HEK293T (cell line): ENCODE results near the gene UTP14A.

Source experiments
- LEF1 ChIP-seq: fragments of 450-650 bp; IDR thresholded peaks from 2 replicates; pipeline ENCODE4 v1.6.1; 2017; ENCODE audit warnings: mild to moderate bottlenecking, borderline replicate concordance
- NFRKB ChIP-seq: fragments of 450-650 bp; IDR thresholded peaks from 2 replicates; pipeline ENCODE4 v1.6.1; 2016; ENCODE audit warnings: mild to moderate bottlenecking, moderate library complexity

GRCh38 chrX:129925305-129926092 is 19.5 kb downstream of the UTP14A start:
- no peak for TF ChIP-seq LEF1
- TF ChIP-seq NFRKB: no peak
